GM18858 (cell line): Measurements from ENCODE around the gene CIAO3.

Experiments used
- ATAC-seq: cut with Tn5 transposase; IDR thresholded peaks from one replicate; pipeline ENCODE4 v1.9.1; 2021; ENCODE audit not compliant: unreplicated experiment

The CIAO3 gene

GRCh38 chr16:736936-737481 lies 3.8 kb downstream of the CIAO3 start:
- ATAC-seq, result no peak

GRCh38 chr16:735982-736453 lies 4.8 kb downstream of the CIAO3 start:
- no peak for ATAC-seq

DNA sequence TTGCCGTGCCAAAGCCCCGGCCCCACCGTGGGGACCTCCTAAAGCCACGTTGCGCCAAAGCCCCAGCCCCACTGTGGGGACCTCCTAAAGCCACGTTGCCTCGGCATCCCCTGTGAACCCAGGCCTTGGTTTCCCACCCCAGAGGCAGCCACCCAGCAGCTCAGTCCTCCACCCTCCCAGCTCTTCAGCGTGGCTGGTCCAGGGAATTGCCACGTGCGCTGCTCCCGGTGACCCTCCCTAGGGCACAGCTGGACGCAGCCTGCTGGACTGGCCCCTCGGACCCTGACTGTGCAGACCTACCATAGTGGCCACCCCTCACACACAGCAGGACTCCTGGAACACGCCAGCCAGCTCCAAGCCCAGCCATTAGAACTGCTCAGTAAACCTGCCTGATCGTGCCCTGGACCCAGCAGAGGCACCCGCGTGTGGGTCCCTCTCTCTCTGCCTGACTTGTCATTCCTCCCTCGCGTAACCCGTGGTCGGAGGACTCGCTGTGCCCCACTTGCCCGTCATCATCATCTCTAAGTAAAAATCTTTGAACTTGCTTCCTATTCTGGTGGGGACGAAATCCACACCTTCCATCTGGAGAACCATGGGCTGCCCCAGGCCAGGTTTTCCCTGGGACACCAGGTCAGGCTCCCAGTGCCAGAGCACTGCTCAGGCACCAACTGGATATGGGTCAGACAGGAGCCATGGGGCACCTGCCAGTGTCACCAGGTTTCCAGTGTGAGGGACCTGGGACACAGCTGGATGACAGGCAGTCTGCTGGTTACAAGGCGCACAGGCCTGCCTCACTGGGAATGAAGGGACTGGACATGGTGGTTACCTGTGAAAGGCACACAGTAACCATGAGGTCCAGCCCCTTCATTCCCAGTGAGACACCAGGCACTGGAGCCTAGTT lies 5.6 kb downstream of the CIAO3 start:
- ATAC-seq, result no peak

- ATAC-seq, result no peak
Observed at GRCh38 chr16:734208-734980, 6.4 kb downstream of the CIAO3 start.

- ATAC-seq, result no peak
Observed at GRCh38 chr16:733382-734207, 7.2 kb downstream of the CIAO3 start.

- no peak for ATAC-seq
Observed at GRCh38 chr16:732936-733335, 7.9 kb downstream of the CIAO3 start.

DNA sequence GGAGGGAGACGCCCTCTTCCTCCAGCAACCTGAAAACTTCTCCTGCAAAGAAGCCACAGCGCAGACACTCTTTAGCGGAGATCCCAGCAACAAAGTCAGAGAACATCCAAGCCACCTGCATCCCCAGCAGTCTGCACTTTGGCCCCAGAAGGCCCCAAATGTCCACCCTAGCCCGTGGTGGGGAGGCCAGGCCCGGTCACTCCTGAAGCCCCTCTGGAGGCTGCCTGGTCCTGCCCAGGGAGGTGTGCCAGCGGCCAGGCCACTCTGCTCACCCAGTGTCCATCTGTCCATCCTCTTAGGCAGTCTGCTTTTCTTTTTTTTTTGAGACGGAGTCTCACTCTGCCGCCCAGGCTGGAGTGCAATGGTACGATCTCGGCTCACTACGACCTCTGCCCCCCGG lies 8.5 kb downstream of the CIAO3 start:
- no peak for ATAC-seq

DNA sequence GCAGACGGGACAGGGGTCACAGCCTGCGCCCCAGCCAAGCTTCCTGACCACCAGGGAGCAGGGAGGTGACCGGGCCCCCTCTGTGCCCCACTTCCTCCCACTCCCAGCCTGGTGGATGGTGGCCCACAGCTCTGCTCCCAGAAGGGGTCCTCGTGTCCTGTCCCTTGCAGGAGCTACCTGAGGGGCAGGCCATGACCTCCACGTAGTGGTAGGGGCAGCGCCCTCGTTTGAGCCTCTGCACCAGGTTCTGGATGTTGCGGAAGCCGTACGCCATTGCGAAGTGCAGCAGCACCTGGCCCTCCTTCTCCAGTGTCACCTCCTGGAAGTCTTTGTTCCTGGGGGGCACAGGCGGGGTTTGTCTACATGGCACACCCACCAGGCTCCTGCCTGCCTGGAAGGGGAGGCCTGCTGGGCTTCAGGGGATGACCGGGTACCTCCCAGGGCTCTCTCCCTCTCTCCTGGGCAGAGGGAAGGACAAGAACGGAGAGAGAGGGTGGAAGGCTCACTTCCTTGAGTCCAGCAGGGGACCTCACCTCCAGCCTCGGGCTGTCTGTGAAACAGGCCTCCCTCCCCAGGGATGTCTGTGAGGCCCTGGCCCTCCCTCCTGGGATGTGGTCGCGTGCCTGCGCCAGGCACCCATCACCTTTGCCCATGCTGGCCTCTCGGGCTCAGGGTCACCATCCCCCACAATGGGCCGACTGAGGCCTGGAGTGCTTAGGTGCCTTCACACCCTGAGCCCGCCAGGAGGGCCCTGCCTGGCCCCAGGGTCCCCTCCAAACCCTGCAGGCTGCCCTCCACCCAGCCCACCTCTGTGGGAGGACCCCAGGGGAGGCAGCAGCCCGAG lies 9.9 kb downstream of the CIAO3 start:
- no peak for ATAC-seq

DNA sequence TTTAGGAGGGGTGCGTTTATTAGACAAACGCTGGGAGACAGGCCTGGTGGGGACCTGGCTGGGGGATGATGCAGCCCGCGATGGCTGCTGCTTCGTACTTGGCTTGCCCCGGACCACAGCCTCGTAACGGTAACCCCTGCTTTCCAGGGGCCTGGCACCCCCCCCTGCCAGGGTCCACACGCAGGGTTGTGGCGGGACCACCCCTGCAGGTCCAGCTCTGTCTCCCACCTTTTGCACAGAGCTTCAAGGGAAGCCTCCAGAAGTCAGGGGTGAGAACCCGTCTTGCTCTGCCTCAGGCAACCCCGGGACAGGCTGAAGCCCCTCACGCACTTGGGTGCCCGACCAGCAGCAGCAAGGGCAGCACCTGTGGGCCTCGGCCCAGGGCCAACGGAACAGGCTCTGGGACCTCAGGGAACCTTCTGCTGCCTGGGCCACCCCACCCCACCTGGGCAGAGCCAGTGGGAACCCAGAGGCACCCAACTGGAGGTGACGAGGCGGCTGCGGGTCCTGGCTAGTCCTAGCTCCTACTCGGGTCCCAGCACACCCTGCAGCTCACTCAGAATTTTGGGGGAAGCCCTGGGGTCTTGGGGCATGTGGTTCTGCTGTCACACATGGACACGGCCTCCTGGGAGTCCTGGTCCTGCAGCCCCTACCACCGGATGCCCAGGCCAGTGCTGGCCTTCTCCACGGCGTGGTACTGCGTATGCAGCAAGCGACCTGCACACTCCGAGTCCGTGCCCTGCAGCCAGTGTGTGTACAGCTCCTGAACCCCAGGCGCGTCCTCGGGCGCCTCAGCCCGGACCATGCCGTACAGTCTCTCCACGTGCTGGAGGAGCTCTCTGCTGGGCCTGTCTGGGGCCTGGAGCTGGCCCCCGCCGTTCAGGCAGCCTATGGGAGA lies 10.8 kb downstream of the CIAO3 start:
- no peak for ATAC-seq

DNA sequence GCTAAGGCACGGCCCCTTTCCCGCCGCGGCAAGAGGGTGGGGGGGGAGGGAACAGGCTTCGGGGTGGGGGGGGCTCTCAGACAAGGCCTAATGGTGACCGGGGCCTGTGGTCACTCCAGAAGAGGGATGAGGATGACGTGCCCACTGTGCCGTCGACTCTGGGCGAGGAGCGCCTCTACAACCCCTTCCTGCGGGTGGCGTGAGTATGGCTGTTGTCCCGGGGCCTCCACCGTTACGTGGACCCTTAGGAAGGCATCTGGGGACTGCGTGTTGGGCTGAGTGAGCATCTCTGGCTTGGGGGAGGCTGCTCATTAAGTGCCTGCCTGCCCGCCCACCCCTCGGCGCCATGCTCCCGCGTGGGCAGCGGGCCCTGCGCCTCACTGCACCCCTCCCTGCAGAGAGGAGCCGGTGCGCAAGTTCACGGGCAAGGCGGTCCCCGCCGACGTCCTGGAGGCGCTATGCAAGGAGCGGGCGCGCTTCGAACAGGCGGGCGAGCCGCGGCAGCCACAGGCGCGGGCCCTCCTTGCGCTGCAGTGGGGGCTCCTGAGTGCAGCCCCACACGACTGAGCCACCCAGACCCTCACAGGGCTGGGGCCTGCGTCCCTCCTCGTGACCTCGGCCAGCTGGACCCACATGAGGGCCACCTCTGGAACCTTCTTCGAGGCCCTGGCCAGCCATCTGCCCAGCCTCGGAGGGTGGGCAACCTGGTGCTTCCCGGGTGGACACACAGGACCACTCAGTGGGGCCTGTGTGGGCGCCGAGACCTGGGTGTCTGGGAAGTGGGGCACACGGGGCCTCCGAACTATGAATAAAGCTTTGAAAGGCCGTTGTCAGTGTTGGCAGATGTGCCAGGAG lies 11.7 kb downstream of the CIAO3 start:
- ATAC-seq, result no peak

GRCh38 chr16:728131-728889 lies 12.5 kb downstream of the CIAO3 start:
- ATAC-seq, result no peak

- no peak for ATAC-seq
Observed at GRCh38 chr16:727291-727977, 13.4 kb downstream of the CIAO3 start.

GRCh38 chr16:726438-727290 lies 14.1 kb downstream of the CIAO3 start, which contains the start of the genes CCDC78 and HAGHL:
CCDC78 (minus strand) TSS chr16:726443; CDS start chr16:726367, 76 bp downstream.
HAGHL (plus strand) TSS chr16:727106; CDS start chr16:727510, 404 bp downstream.
- ATAC-seq, result no peak

DNA sequence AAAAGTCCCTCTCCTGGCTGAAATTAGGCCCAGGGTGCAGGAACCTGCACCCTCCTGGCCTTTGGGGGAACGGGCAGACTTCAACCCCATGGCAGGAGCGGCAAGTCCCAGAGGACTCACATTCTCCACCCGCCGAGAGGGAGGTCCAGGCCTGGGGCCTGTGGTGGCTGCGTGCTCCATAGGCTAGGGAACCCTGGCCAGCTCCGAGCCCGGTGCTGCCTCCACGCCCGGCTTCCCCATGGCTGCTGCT lies 14.7 kb downstream of the CIAO3 start:
- no peak for ATAC-seq

DNA sequence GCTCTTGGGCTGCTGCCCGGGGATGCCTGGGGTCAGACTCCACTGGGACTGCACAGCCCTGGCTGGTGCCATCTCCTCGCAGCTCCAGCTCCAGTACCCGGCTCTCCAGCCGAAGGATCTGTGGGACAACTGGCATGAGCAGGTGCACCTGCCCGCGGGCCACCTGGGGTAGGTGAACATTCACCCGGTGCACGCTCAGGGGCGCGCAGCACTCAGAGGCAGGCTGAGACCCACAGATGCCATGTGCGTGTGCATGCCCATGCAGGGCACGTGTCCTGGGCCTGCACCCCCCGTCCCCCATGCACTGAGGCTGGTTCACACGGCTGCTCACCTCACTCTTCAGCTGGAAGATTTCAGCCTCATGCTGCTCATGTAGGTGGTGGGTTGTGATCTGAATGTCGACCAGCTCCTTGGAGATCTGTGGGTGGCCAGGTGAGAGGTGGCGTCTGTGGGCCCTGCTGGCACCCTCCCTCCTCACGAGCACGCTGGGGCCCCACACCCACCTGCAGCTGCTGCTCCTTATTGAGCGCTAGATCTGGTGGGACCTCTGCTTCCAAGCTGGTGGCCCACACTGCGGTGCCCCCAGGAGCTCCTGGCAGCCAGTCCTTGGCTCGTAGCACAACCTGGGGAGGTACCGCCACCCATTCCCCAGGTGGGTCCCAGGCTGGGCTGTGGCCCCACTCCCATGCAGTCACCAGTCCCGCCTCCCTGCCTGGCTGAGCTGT lies 15.2 kb downstream of the CIAO3 start:
- ATAC-seq, result no peak
